SK-N-MC (cell line): ENCODE results near the gene ZSCAN9.

Experiments
- DNase-seq: peaks from one replicate; pipeline ENCODE4 v3.0.0-alpha.2; 2011; ENCODE audit warnings: low read depth, low spot score
- H3K27ac ChIP-seq: fragments of 200-600 bp; sonication (generic); 2 replicates; pipeline ENCODE4 v1.5.1; 2016; ENCODE audit warnings: mixed run types
- H3K36me3 ChIP-seq: fragments of 200-600 bp; sonication (generic); 2 replicates; pipeline ENCODE4 v1.6.1; 2017; ENCODE audit warnings: antibody characterized with exemption, low read length, mixed read lengths; ENCODE audit not compliant: insufficient read depth
- H3K4me3 ChIP-seq: fragments of 200-600 bp; sonication (generic); 2 replicates; pipeline ENCODE4 v1.5.1; 2016
- H3K9ac ChIP-seq: fragments of 200-600 bp; sonication (generic); 2 replicates; pipeline ENCODE4 v1.8.0; 2017; ENCODE audit warnings: mixed run types, mixed read lengths; ENCODE audit not compliant: insufficient read length
- H3K9me3 ChIP-seq: fragments of 200-600 bp; sonication (generic); 2 replicates; pipeline ENCODE4 v1.6.1; 2017; ENCODE audit warnings: low read depth, mild to moderate bottlenecking, antibody characterized with exemption, low read length, moderate library complexity, mixed read lengths
- EZH2 ChIP-seq: fragments of 200-600 bp; sonication (generic); IDR thresholded peaks from one replicate; pipeline ENCODE4 v1.6.1; 2017; ENCODE audit warnings: antibody characterized with exemption
- FOXP2 ChIP-seq: optimal IDR thresholded peaks from 2 replicates; pipeline ENCODE3; 2011; ENCODE audit warnings: mild to moderate bottlenecking, moderate library complexity; ENCODE audit not compliant: insufficient read depth; ENCODE audit errors: extremely low read length, control extremely low read depth
- POLR2AphosphoS5 ChIP-seq: IDR thresholded peaks from 2 replicates; pipeline ENCODE4 v1.6.1; 2012; ENCODE audit warnings: mild to moderate bottlenecking, low read depth, low read length, borderline replicate concordance

The ZSCAN9 gene

GRCh38 chr6:28254121-28254519, 29.0 kb downstream of the ZSCAN9 start:
- no peak overlapping the region for H3K9ac ChIP-seq
- 0 out of 2 replicates have a peak, but pooled peaks cover 4% of the 10 kb centered on the region for H3K36me3 ChIP-seq
- no peak for DNase-seq
- TF ChIP-seq EZH2 = no peak
- no peak for TF ChIP-seq FOXP2
- no peak for TF ChIP-seq POLR2AphosphoS5
- no peaks in the 10 kb centered on the region for H3K9me3 ChIP-seq
- H3K27ac ChIP-seq = no peak overlapping the region
- H3K4me3 ChIP-seq = no peak overlapping the region

- no peak for DNase-seq
- Histone ChIP-seq H3K9me3 (no peaks in the 10 kb centered on the region), H3K9ac (no peak overlapping the region), H3K27ac (no peak overlapping the region), H3K36me3 (no peaks in the 10 kb centered on the region), H3K4me3 (no peak overlapping the region)
- no peak for TF ChIP-seq FOXP2
- TF ChIP-seq POLR2AphosphoS5 = no peak
- no peak for TF ChIP-seq EZH2
Observed at GRCh38 chr6:28257042-28257441, 32.0 kb downstream of the ZSCAN9 start.

GRCh38 chr6:28258877-28259777, 34.1 kb downstream of the ZSCAN9 start, which contains the start of gene NKAPL:
Gene NKAPL (plus strand): TSS chr6:28259297. CDS start chr6:28259372, 75 bp downstream.
- Histone ChIP-seq H3K36me3 (no peaks in the 10 kb centered on the region), H3K27ac (no peak within 1 kb of the TSS), H3K9me3 (no peaks in the 10 kb centered on the region), H3K9ac (no peak within 1 kb of the TSS), H3K4me3 (no peak within 1 kb of the TSS)
- TF ChIP-seq POLR2AphosphoS5 (no peak), FOXP2 (no peak), EZH2 (no peak)
- DNase-seq = no peak

GRCh38 chr6:28263922-28264321, 38.8 kb downstream of the ZSCAN9 start:
- H3K27ac ChIP-seq = peak overlapping the region; percentile 85
- H3K9ac ChIP-seq = peak overlapping the region; percentile 40
- no peaks in the 10 kb centered on the region for H3K36me3 ChIP-seq
- TF ChIP-seq POLR2AphosphoS5 = no peak
- TF ChIP-seq FOXP2 = no peak
- TF ChIP-seq EZH2 = no peak
- DNase-seq = peak; percentile 45
- no peaks in the 10 kb centered on the region for H3K9me3 ChIP-seq
- H3K4me3 ChIP-seq = peak overlapping the region; percentile 63

GRCh38 chr6:28264834-28265401, 39.8 kb downstream of the ZSCAN9 start:
- DNase-seq = no peak
- no peaks in the 10 kb centered on the region for H3K36me3 ChIP-seq
- H3K27ac ChIP-seq = peak overlapping the region; percentile 85
- H3K9me3 ChIP-seq = no peaks in the 10 kb centered on the region
- no peak for TF ChIP-seq FOXP2
- TF ChIP-seq POLR2AphosphoS5 = no peak
- TF ChIP-seq EZH2 = no peak
- H3K4me3 ChIP-seq = no peak overlapping the region
- no peak overlapping the region for H3K9ac ChIP-seq

- Histone ChIP-seq H3K27ac (peak overlapping the region; percentile 61; the same call in 1 of the 2 replicates), H3K9ac (peak overlapping the region; percentile 85), H3K4me3 (peak overlapping the region; percentile 89), H3K36me3 (no peaks in the 10 kb centered on the region), H3K9me3 (no peaks in the 10 kb centered on the region)
- TF ChIP-seq POLR2AphosphoS5 (no peak), EZH2 (no peak)
- no peak for DNase-seq
Observed at GRCh38 chr6:28266563-28266961, 41.5 kb downstream of the ZSCAN9 start.

- H3K27ac ChIP-seq = peak within 1 kb of the TSS; percentile 61; the same call in 1 of the 2 replicates
Observed at GRCh38 chr6:28266962-28267694, 42.1 kb downstream of the ZSCAN9 start, which contains the start of gene ZSCAN26. Gene ZSCAN26 (plus strand): TSS chr6:28267143. CDS start chr6:28271920, 4,777 bp downstream.

GRCh38 chr6:28267695-28268059, 42.6 kb downstream of the ZSCAN9 start:
- H3K27ac ChIP-seq = no peak overlapping the region
- H3K9ac ChIP-seq = peak overlapping the region; percentile 85
- DNase-seq = no peak
- TF ChIP-seq FOXP2 (no peak), EZH2 (no peak), POLR2AphosphoS5 (no peak)
- H3K4me3 ChIP-seq = peak overlapping the region; percentile 89
- H3K9me3 ChIP-seq = no peaks in the 10 kb centered on the region
- H3K36me3 ChIP-seq = peaks cover 11% of the 10 kb centered on the region

More at GRCh38 chr6:28266962-28267694, 42.1 kb downstream of the ZSCAN9 start, which contains the start of gene ZSCAN26:
- peak; percentile 83 for DNase-seq
- Histone ChIP-seq H3K4me3 (peak within 1 kb of the TSS; percentile 89), H3K9ac (peak within 1 kb of the TSS; percentile 85), H3K36me3 (peaks cover 5% of the 10 kb centered on the region; the same call in 1 of the 2 replicates), H3K9me3 (no peaks in the 10 kb centered on the region)
- TF ChIP-seq FOXP2 (no peak), POLR2AphosphoS5 (peak; percentile 87)
